GM12878 (cell line): ENCODE results near the gene FREM2. TPM values are rescaled to one million over a fixed set of nuclear protein-coding genes. Genes with fewer than 3 reads are reported as not detected.

ENCODE experiments used
- ATAC-seq: fragments of 200-7000 bp; cut with Tn5 transposase; 3 replicates; pipeline ENCODE4 v1.9.1; 2020; ENCODE audit warnings: mild to moderate bottlenecking, moderate library complexity
- BruUV-seq: library from RNA; stranded (reverse); fragments of 400-500 nt; replicated peaks from 2 replicates; lab custom pipeline; 2021; lab: Mats Ljungman, UMichigan
- CTCF ChIA-PET: fragments of 300-600 bp; sonication (Branson Sonifier 250); formaldehyde crosslinking; extraction: SDS; loops from one replicate; lab custom pipeline; 2021; ENCODE audit warnings: inconsistent platforms; lab: Yijun Ruan, JAX
- POLR2A ChIA-PET: fragments of 350-600 bp; formaldehyde crosslinking; extraction: SDS; loops from one replicate; lab custom pipeline; 2021; ENCODE audit warnings: inconsistent platforms; lab: Charles Lee
- RAD21 ChIA-PET: fragments of 300-600 bp; sonication (Branson Sonifier 250); formaldehyde crosslinking; loops from one replicate; lab custom pipeline; 2023; ENCODE audit warnings: antibody characterized with exemption; ENCODE audit not compliant: unreplicated experiment; lab: Charles Lee
- SMC1A ChIA-PET: fragments of 300-600 bp; sonication (Branson Sonifier 250); formaldehyde crosslinking; loops from one replicate; lab custom pipeline; 2023; ENCODE audit not compliant: unreplicated experiment, uncharacterized antibody; lab: Charles Lee
- DNase-seq: peaks from one replicate; pipeline ENCODE4 v3.0.0-alpha.2; 2011; ENCODE audit warnings: low read depth, low spot score
- FAIRE-seq: peaks from 3 replicates; lab custom pipeline; 2011; peaks lifted over from hg19 to GRCh38; lab: Jason Lieb, UNC
- H2AFZ ChIP-seq: 2 replicates; pipeline ENCODE4 v1.6.0; 2011; ENCODE audit warnings: low read depth, low read length, control low read depth; ENCODE audit not compliant: control insufficient read depth
- H3K27ac ChIP-seq: 2 replicates; pipeline ENCODE4 v1.5.1; 2011; ENCODE audit warnings: control low read depth; ENCODE audit not compliant: control insufficient read depth, insufficient read depth
- H3K27me3 ChIP-seq, 2 experiments: replicated peaks in 1 of 2; 2 replicates each; pipeline versions ENCODE4 v1.6.0 to v1.6.1; 2011; ENCODE audit warnings: low read length in 1 of 2; ENCODE audit not compliant: control insufficient read depth in 2 of 2, insufficient read depth in 2 of 2
- H3K36me3 ChIP-seq, 2 experiments: 2 replicates each; pipeline ENCODE4 v1.5.1; 2011; ENCODE audit warnings: low read length in 1 of 2; ENCODE audit not compliant: control insufficient read depth in 2 of 2, insufficient read depth in 2 of 2
- H3K4me1 ChIP-seq: 2 replicates; pipeline ENCODE4 v1.6.1; 2011; ENCODE audit warnings: mild to moderate bottlenecking, low read length, moderate library complexity, mixed read lengths; ENCODE audit not compliant: control insufficient read depth, insufficient read depth
- H3K4me2 ChIP-seq: 2 replicates; pipeline ENCODE4 v1.6.0; 2011; ENCODE audit warnings: control low read depth; ENCODE audit not compliant: control insufficient read depth, insufficient read depth
- H3K4me3 ChIP-seq: fragments of 200-600 bp; sonication (generic); 2 replicates; pipeline ENCODE4 v1.5.1; 2016
- H3K79me2 ChIP-seq: 2 replicates; pipeline ENCODE4 v1.6.0; 2011; ENCODE audit warnings: low read length; ENCODE audit not compliant: control insufficient read depth, insufficient read depth
- H3K9ac ChIP-seq: 2 replicates; pipeline ENCODE4 v1.8.0; 2011; ENCODE audit warnings: low read length, control low read depth, mixed read lengths; ENCODE audit not compliant: control insufficient read depth, insufficient read depth
- H3K9me3 ChIP-seq: replicated peaks from 3 replicates; pipeline ENCODE4 v1.5.1; 2011; ENCODE audit warnings: mild to moderate bottlenecking, low read length; ENCODE audit not compliant: control insufficient read depth, insufficient read depth
- H4K20me1 ChIP-seq: 2 replicates; pipeline ENCODE4 v1.6.0; 2011; ENCODE audit not compliant: control insufficient read depth, insufficient read depth
- CTCF ChIP-seq, 3 experiments: IDR thresholded peaks in 2 of 3; conservative IDR thresholded peaks in 1 of 3; 2 replicates each; pipeline ENCODE4 v1.5.1; 2011; ENCODE audit warnings: low read depth in 3 of 3, low read length in 3 of 3, mild to moderate bottlenecking in 3 of 3, control low read depth in 2 of 3, moderate library complexity in 2 of 3, inconsistent platforms in 1 of 3, mixed read lengths in 1 of 3; ENCODE audit not compliant: control insufficient read depth in 2 of 3, insufficient read depth in 1 of 3; ENCODE audit errors: extremely low read depth in 1 of 3
- EZH2 ChIP-seq: IDR thresholded peaks from 2 replicates; pipeline ENCODE4 v1.6.1; 2012; ENCODE audit warnings: low read depth, mild to moderate bottlenecking, control low read depth, inconsistent platforms, low read length, borderline replicate concordance; ENCODE audit not compliant: control insufficient read depth
- RAD21 ChIP-seq: IDR thresholded peaks from 2 replicates; pipeline ENCODE4 v1.6.1; 2011; ENCODE audit warnings: mild to moderate bottlenecking, low read depth, low read length, moderate library complexity; ENCODE audit not compliant: insufficient read depth
- SMAD1 ChIP-seq: fragments of 450-650 bp; IDR thresholded peaks from 2 replicates; pipeline ENCODE4 v1.6.1; 2018; ENCODE audit warnings: mild to moderate bottlenecking, low read depth; ENCODE audit not compliant: partially characterized antibody
- SMC3 ChIP-seq: IDR thresholded peaks from 2 replicates; pipeline ENCODE4 v1.6.1; 2011; ENCODE audit warnings: low read length, improper control_type of control experiment, borderline replicate concordance
- WGBS: methylation state at CpG from one replicate; pipeline ENCODE4 v1.1.6; 2016; ENCODE audit warnings: low lambda C conversion rate; ENCODE audit not compliant: insufficient replicate concordance, insufficient coverage; ENCODE audit errors: missing lambda C conversion rate; 5-methylcytosine and 5-hydroxymethylcytosine counted together
- in situ Hi-C: fragments of 300-500 bp; cut with MboI; formaldehyde crosslinking; loops from 9 replicates; pipeline ENCODE4 v1.14.3; 2018; ENCODE audit warnings: mixed read lengths
- intact Hi-C: fragments of 100-400 bp; cut with micrococcal nuclease; formaldehyde crosslinking; loops from one replicate; pipeline ENCODE4 v1.14.2; 2022; ENCODE audit not compliant: unreplicated experiment
- polyA plus RNA-seq, 11 experiments: library from polyadenylated mRNA; depleted of rRNA in 4 of 11; unstranded in 6 of 11; stranded (reverse) in 5 of 11; fragments of >200 nt; fragmentation: Nextera tagmentation in 4 of 11; fragmentation: Illumina TruSeq in 1 of 11; extraction: Ambion mirVana in 4 of 11; extraction: Trizol in 1 of 11; gene quantifications; 1 replicate in 1 of 11; 2 replicates in 10 of 11; pipeline versions ENCODE4 v1.2.1 to v1.2.3, GENCODE V29; 2011 to 2016; ENCODE audit warnings: inconsistent platforms in 2 of 11, missing spikeins in 2 of 11, low read depth in 1 of 11
- total RNA-seq, 4 experiments: library from RNA; depleted of rRNA in 3 of 4; stranded (reverse); fragments of >200 nt in 3 of 4; fragmentation: Illumina TruSeq in 1 of 4; extraction: Trizol in 1 of 4; gene quantifications; 2 replicates each; pipeline versions ENCODE4 v1.2.1 to v1.2.3, GENCODE V29; 2013 to 2021

The FREM2 gene
- total and polyA plus RNA-seq, 10 of the 15 experiments (the other 5 are each of a cell fraction or from before 2014, with no cell fraction given) = 0.02 to 0.12 (median 0.05) TPM; not detected in 2

- FAIRE-seq (no peak), DNase-seq (no peak), ATAC-seq (peak; percentile 53; the same call in 1 of the 3 replicates)
- no TSS peak for BruUV-seq
- no peak for TF ChIP-seq SMAD1
- peak; percentile 66 for TF ChIP-seq RAD21
- TF ChIP-seq CTCF (IDR thresholded peaks at IDR 0.05 in 2 of 3, conservative IDR thresholded peaks at IDR 0.05 in 1 of 3; ENCODE audit: control insufficient read depth in 2 of 3, extremely low read depth in 1 of 3, insufficient read depth in 1 of 3, low read depth in 3 of 3, low read length in 3 of 3) = peak in 1 of 3 experiments; percentile 45; a peak in 2 of 6 replicates
- TF ChIP-seq SMC3 = peak; percentile 51
- no peak for TF ChIP-seq EZH2
- Histone ChIP-seq H3K4me2 (0 out of 2 replicates have a peak overlapping the region, but pooled peaks have one; percentile 13), H3K4me1 (no peaks in the 10 kb centered on the region), H4K20me1 (no peaks in the 10 kb centered on the region), H3K36me3 (no peaks in the 10 kb centered on the region), H3K27ac (no peak overlapping the region), H3K9ac (no peak overlapping the region), H2AFZ (no peak overlapping the region), H3K9me3 (no peaks in the 10 kb centered on the region), H3K79me2 (no peaks in the 10 kb centered on the region), H3K27me3 (peaks cover 0 to 9% of the 10 kb centered on the region in 2 experiments), H3K4me3 (no peak overlapping the region)
- CTCF ChIA-PET = interaction anchor here (0.7 to 3.0 kb wide), 20 partner anchors 10 to 332 kb away, joined by 3 to 58 read pairs (median 4); no protein-coding TSS in a partner anchor
- 6% methylated on average over 14 of the region's 14 CpGs for WGBS
- SMC1A ChIA-PET = interaction anchor here (0.9 to 2.7 kb wide), 13 partner anchors 8 to 234 kb away, joined by 3 to 68 read pairs (median 4); no protein-coding TSS in a partner anchor
- RAD21 ChIA-PET = interaction anchor here (1.1 to 3.0 kb wide), 12 partner anchors 77 to 228 kb away, joined by 3 to 26 read pairs (median 6); no protein-coding TSS in a partner anchor
- POLR2A ChIA-PET = interaction anchor here (0.7 to 1.0 kb wide), 2 partner anchors 186 to 292 kb away, joined by 3 read pairs; no protein-coding TSS in a partner anchor
- in situ Hi-C loops = loop anchor here (5.0 kb wide), 1 partner anchor 186 kb away; no protein-coding TSS in a partner anchor
- intact Hi-C loops = loop anchor here (1.0 to 5.0 kb wide), 2 partner anchors 186 to 226 kb away; no protein-coding TSS in a partner anchor
Measured at GRCh38 chr13:38685974-38686576, 802 bp upstream of the FREM2 start.
